Liver (tissue), 9 donors: ENCODE results near the gene CATSPERB. TPM values are rescaled to one million over a fixed set of nuclear protein-coding genes. Genes with fewer than 3 reads are reported as not detected.
"Not testable (repeated sequence)": the region's sequence is repeated elsewhere in the genome, so short reads cannot be mapped to it uniquely, and the experiment has no call there.

Experiments used
- DNase-seq: peaks from one replicate; pipeline ENCODE4 v3.0.0-alpha.2; 2017; ENCODE audit warnings: low spot score
- H3K27ac ChIP-seq, 2 donors: one replicate each; pipeline ENCODE4 v1.7.0; 2013; ENCODE audit warnings: inconsistent platforms in 2 of 2, low read length in 2 of 2, control low read depth in 1 of 2, low read depth in 1 of 2, mild to moderate bottlenecking in 1 of 2
- H3K27me3 ChIP-seq, 4 donors: one replicate each; pipeline versions ENCODE4 v1.6.1 to v1.7.0; 2013; ENCODE audit warnings: low read length in 3 of 4, inconsistent platforms in 1 of 4, mild to moderate bottlenecking in 1 of 4, moderate library complexity in 1 of 4; ENCODE audit not compliant: control insufficient read depth in 4 of 4, insufficient read depth in 4 of 4
- H3K36me3 ChIP-seq, 4 donors: one replicate each; pipeline versions ENCODE4 v1.6.1 to v1.7.0; 2013; ENCODE audit warnings: low read length in 3 of 4, mild to moderate bottlenecking in 3 of 4, low read depth in 1 of 4, moderate library complexity in 1 of 4; ENCODE audit not compliant: control insufficient read depth in 4 of 4, insufficient read depth in 3 of 4
- H3K4me1 ChIP-seq, 4 donors: one replicate each; pipeline versions ENCODE4 v1.6.1 to v1.7.0; 2013; ENCODE audit warnings: low read length in 3 of 4, mild to moderate bottlenecking in 3 of 4, moderate library complexity in 1 of 4; ENCODE audit not compliant: control insufficient read depth in 4 of 4, insufficient read depth in 4 of 4
- H3K4me3 ChIP-seq, 3 donors: one replicate each; pipeline versions ENCODE4 v1.6.1 to v1.7.0; 2013; ENCODE audit warnings: low read length in 3 of 3, control low read depth in 1 of 3, low read depth in 1 of 3, mild to moderate bottlenecking in 1 of 3
- H3K9ac ChIP-seq, 2 donors: one replicate each; pipeline ENCODE4 v1.7.0; 2013; ENCODE audit warnings: low read length in 2 of 2, mild to moderate bottlenecking in 2 of 2, moderate library complexity in 2 of 2, control low read depth in 1 of 2, low read depth in 1 of 2
- H3K9me3 ChIP-seq, 4 donors: one replicate each; pipeline versions ENCODE4 v1.6.1 to v1.7.0; 2013; ENCODE audit warnings: low read length in 3 of 4; ENCODE audit not compliant: control insufficient read depth in 4 of 4
- CTCF ChIP-seq: fragments of 150-350 bp; IDR thresholded peaks from 2 replicates; pipeline ENCODE4 v1.5.1; 2017; ENCODE audit warnings: improper control_type of control experiment, low read depth, low read length; ENCODE audit not compliant: missing input control
- FOXA1 ChIP-seq: IDR thresholded peaks from 2 replicates; pipeline ENCODE4 v1.6.1; 2016; ENCODE audit warnings: antibody characterized with exemption
- FOXA2 ChIP-seq: IDR thresholded peaks from 2 replicates; pipeline ENCODE4 v1.6.1; 2016; ENCODE audit warnings: antibody characterized with exemption
- GABPA ChIP-seq, 2 donors: IDR thresholded peaks in 1 of 2; conservative IDR thresholded peaks in 1 of 2; 2 replicates each; pipeline ENCODE4 v1.6.1; 2016; ENCODE audit warnings: antibody characterized with exemption in 2 of 2, mild to moderate bottlenecking in 1 of 2, moderate library complexity in 1 of 2
- HNF4G ChIP-seq: IDR thresholded peaks from 2 replicates; pipeline ENCODE4 v1.6.1; 2016; ENCODE audit warnings: antibody characterized with exemption
- JUND ChIP-seq, 2 donors: IDR thresholded peaks; 2 replicates each; pipeline ENCODE4 v1.6.1; 2016; ENCODE audit warnings: antibody characterized with exemption in 2 of 2
- MAX ChIP-seq: IDR thresholded peaks from 2 replicates; pipeline ENCODE4 v1.6.1; 2016; ENCODE audit warnings: antibody characterized with exemption
- NR2F2 ChIP-seq: IDR thresholded peaks from 2 replicates; pipeline ENCODE4 v1.6.1; 2016; ENCODE audit warnings: antibody characterized with exemption
- RAD21 ChIP-seq, 2 donors: IDR thresholded peaks; 2 replicates each; pipeline ENCODE4 v1.6.1; 2016; ENCODE audit warnings: antibody characterized with exemption in 2 of 2, mild to moderate bottlenecking in 2 of 2
- REST ChIP-seq: IDR thresholded peaks from 2 replicates; pipeline ENCODE4 v1.6.1; 2016; ENCODE audit warnings: antibody characterized with exemption, mild to moderate bottlenecking
- RXRA ChIP-seq, 2 donors: IDR thresholded peaks; 2 replicates each; pipeline ENCODE4 v1.6.1; 2017 to 2018; ENCODE audit warnings: antibody characterized with exemption in 2 of 2, mild to moderate bottlenecking in 1 of 2
- SP1 ChIP-seq: IDR thresholded peaks from 2 replicates; pipeline ENCODE4 v1.6.1; 2018; ENCODE audit warnings: antibody characterized with exemption, mild to moderate bottlenecking
- TAF1 ChIP-seq: conservative IDR thresholded peaks from 2 replicates; pipeline ENCODE4 v1.6.1; 2016; ENCODE audit warnings: antibody characterized with exemption, mild to moderate bottlenecking
- ZBTB33 ChIP-seq: IDR thresholded peaks from 2 replicates; pipeline ENCODE4 v1.6.1; 2016; ENCODE audit warnings: antibody characterized with exemption
- WGBS: extraction: QIAGEN DNeasy Blood & Tissue Kit; methylation state at CpG from one replicate; pipeline ENCODE4 v1.1.7; 2013; 5-methylcytosine and 5-hydroxymethylcytosine counted together
- polyA plus RNA-seq, 2 donors: library from polyadenylated mRNA; stranded (reverse) in 1 of 2; unstranded in 1 of 2; fragments of 200-250 nt in 1 of 2; fragments of >200 nt in 1 of 2; fragmentation: Nextera tagmentation in 1 of 2; extraction: Ambion mirVana in 1 of 2; gene quantifications; one replicate each; pipeline versions ENCODE4 v1.2.1 to v1.2.3, GENCODE V29; 2013 to 2015
- total RNA-seq, 2 donors: library from RNA; depleted of rRNA; stranded (reverse); fragments of >200 nt; gene quantifications; one replicate each; pipeline ENCODE4 v1.2.3, GENCODE V29; 2014
- donor health status: healthy.
- donor health status: healthy.
- donor health status: healthy.
- donor health status: healthy.
- donor health status: healthy.

The CATSPERB gene
- total and polyA plus RNA-seq, 4 donors: 0.01 to 0.59 (median 0.07) TPM; not detected in 1

- TF ChIP-seq CTCF (no peak), SP1 (no peak), RXRA (IDR thresholded peaks at IDR 0.05) (no peak), GABPA (IDR thresholded peaks at IDR 0.05 in 1 of 2, conservative IDR thresholded peaks at IDR 0.05 in 1 of 2) (no peak), ZBTB33 (no peak), HNF4G (no peak), RAD21 (IDR thresholded peaks at IDR 0.05) (no peak), NR2F2 (no peak), TAF1 (no peak)
Measured at GRCh38 chr14:91692075-91692474, 39.8 kb downstream of the CATSPERB start (continued).

- WGBS: 84% methylated on average over 1 of the region's 1 CpG
- Histone ChIP-seq H3K4me3 (no peak overlapping the region), H3K36me3 (no peaks in the 10 kb centered on the region), H3K4me1 (no peaks in the 10 kb centered on the region), H3K9me3 (peaks cover 0 to 7% (median 3%) of the 10 kb centered on the region in 4 donors), H3K27me3 (no peaks in the 10 kb centered on the region), H3K27ac (no peak overlapping the region), H3K9ac (no peak overlapping the region)
- DNase-seq: no peak
- TF ChIP-seq FOXA2: no peak
- no peak for TF ChIP-seq RAD21 (IDR thresholded peaks at IDR 0.05)
- TF ChIP-seq JUND (IDR thresholded peaks at IDR 0.05): no peak
- no peak for TF ChIP-seq TAF1
- no peak for TF ChIP-seq RXRA (IDR thresholded peaks at IDR 0.05)
- TF ChIP-seq HNF4G: no peak
- no peak for TF ChIP-seq FOXA1
- no peak for TF ChIP-seq MAX
Measured at GRCh38 chr14:91689608-91690007, 42.3 kb downstream of the CATSPERB start.

GRCh38 chr14:91687436-91687835 lies 44.5 kb downstream of the CATSPERB start:
- H3K27ac ChIP-seq, H3K36me3 ChIP-seq, DNase-seq, H3K27me3 ChIP-seq, H3K9me3 ChIP-seq, H3K9ac ChIP-seq, H3K4me1 ChIP-seq, H3K4me3 ChIP-seq: not testable (repeated sequence)
- WGBS: 91% methylated on average over 4 of the region's 4 CpGs

- no peak for DNase-seq
- Histone ChIP-seq H3K9ac (no peak overlapping the region), H3K27ac (no peak overlapping the region), H3K4me3 (no peak overlapping the region), H3K4me1 (no peaks in the 10 kb centered on the region), H3K27me3 (no peaks in the 10 kb centered on the region), H3K9me3 (peaks cover 0 to 5% (median 1%) of the 10 kb centered on the region in 4 donors), H3K36me3 (no peaks in the 10 kb centered on the region)
- TF ChIP-seq NR2F2 (no peak), FOXA2 (no peak), REST (no peak)
- 84% methylated on average over 1 of the region's 1 CpG for WGBS
Measured at GRCh38 chr14:91685600-91685999, 46.3 kb downstream of the CATSPERB start.
